Fibroblast of villous mesenchyme (primary cell): Measurements from ENCODE around the gene RAMACL. TPM values are rescaled to one million over a fixed set of nuclear protein-coding genes. Genes with fewer than 3 reads are reported as not detected.

Source experiments
- DNase-seq: peaks from one replicate; pipeline ENCODE4 v3.0.0-alpha.2; 2010; ENCODE audit warnings: low read depth
- H3K4me3 ChIP-seq: 2 replicates; pipeline ENCODE4 v1.5.1; 2011; ENCODE audit warnings: low read depth, mild to moderate bottlenecking, low read length
- total RNA-seq: library from RNA; depleted of rRNA; stranded (reverse); fragments of >200 nt; gene quantifications from 2 replicates; pipeline ENCODE4 v1.2.3, GENCODE V29; 2012
- TF ChIP-seq, protein P1 (sequence below): IDR thresholded peaks from 2 replicates; pipeline ENCODE4 v1.5.1; 2012; ENCODE audit warnings: low read depth, mild to moderate bottlenecking, low read length; ENCODE audit not compliant: insufficient read depth

RAMACL gene
- total RNA-seq, 1 donor, result 0.43 TPM

DNA sequence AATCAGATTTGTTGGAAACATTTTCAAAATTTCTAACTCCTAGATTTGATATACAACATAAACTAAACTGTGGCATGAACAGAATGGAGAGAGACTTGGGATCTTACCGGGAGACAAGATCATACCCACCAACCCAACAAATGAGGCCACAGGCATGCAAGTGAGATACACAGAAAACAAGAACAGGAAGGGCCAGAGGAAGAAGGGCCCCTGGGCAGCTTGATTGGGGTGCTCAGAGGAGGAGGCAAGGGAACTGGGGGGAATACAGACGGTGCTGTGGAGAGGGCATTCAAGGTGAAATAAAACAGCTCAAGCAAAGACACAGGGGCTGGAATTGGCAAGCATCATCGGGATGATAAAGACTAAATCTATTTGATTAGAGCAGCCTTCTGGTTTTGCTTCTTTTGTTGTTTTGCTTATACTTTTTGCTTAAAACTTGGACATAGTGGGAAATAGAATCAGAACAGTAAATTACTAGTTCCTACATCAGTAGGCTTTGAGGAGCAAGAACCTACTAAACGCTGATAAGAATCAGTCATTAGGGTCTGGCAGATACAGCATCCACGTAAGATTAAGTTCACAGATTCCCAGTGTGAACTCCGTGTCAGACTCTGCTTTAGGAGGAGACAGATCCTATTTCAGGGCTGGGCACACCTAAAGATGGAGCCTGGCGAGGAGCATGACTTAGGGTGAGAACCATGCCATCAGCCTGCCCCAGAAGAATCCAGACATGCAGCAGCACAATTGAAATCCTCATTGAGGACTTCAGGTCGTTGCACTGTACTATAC, 3.5 kb upstream of the RAMACL start:
- TF ChIP-seq, protein P1, sequence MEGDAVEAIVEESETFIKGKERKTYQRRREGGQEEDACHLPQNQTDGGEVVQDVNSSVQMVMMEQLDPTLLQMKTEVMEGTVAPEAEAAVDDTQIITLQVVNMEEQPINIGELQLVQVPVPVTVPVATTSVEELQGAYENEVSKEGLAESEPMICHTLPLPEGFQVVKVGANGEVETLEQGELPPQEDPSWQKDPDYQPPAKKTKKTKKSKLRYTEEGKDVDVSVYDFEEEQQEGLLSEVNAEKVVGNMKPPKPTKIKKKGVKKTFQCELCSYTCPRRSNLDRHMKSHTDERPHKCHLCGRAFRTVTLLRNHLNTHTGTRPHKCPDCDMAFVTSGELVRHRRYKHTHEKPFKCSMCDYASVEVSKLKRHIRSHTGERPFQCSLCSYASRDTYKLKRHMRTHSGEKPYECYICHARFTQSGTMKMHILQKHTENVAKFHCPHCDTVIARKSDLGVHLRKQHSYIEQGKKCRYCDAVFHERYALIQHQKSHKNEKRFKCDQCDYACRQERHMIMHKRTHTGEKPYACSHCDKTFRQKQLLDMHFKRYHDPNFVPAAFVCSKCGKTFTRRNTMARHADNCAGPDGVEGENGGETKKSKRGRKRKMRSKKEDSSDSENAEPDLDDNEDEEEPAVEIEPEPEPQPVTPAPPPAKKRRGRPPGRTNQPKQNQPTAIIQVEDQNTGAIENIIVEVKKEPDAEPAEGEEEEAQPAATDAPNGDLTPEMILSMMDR, result no peak
- no peak overlapping the region for H3K4me3 ChIP-seq
- no peak for DNase-seq

DNA sequence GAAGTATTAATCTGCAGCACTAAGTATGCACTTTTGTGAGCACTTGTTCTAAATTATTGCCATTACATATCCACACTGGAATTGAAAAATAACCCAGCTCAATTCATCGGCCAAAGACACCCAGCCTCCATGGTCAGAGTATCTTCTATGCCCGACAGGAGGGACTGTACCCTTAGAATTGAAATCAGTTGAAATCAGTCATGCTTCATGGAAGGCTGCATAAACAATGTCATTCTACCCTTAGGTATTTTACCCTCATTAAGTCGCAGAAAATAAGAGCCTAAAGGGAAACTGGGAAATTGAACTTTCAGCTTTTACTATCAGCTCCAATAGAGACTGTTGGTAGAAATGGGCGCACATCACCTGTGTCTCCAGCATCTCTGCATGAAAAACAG, 2.9 kb upstream of the RAMACL start:
- TF ChIP-seq, protein P1, result no peak
- DNase-seq, result no peak
- H3K4me3 ChIP-seq, result no peak overlapping the region

DNA sequence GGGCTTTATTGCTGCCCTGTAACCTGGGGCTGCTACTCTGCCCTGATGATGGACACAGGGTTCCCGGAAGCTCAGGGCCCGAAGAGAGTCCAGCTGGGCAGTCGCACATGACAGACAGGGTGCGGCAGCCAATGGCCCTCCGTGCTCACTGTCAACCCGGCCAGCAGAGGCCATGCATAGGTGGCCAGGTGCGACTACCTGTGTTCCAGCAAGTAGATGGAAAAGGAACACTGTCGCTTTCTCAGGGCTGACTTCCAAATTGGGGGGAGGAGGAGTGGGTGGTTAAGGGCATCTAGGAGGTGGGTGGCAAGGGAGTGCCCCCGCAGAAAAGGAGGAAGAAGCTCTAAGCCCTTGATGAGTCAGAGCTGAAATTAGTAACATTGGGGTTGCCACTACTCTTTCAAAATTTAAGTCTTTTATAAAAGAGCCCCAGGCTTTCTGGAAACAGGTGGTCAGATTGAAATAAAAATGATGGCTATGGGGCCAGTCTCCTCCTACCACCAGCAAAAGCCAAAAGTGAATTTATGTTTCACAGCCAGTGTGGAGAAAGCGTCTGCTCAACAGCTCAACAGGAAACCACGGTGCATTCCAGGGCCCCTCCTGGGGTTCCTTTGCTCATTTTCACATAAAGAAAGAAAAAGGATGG, 2.3 kb upstream of the RAMACL start:
- DNase-seq, result peak; percentile 58
- TF ChIP-seq, protein P1, result no peak
- no peak overlapping the region for H3K4me3 ChIP-seq

DNA sequence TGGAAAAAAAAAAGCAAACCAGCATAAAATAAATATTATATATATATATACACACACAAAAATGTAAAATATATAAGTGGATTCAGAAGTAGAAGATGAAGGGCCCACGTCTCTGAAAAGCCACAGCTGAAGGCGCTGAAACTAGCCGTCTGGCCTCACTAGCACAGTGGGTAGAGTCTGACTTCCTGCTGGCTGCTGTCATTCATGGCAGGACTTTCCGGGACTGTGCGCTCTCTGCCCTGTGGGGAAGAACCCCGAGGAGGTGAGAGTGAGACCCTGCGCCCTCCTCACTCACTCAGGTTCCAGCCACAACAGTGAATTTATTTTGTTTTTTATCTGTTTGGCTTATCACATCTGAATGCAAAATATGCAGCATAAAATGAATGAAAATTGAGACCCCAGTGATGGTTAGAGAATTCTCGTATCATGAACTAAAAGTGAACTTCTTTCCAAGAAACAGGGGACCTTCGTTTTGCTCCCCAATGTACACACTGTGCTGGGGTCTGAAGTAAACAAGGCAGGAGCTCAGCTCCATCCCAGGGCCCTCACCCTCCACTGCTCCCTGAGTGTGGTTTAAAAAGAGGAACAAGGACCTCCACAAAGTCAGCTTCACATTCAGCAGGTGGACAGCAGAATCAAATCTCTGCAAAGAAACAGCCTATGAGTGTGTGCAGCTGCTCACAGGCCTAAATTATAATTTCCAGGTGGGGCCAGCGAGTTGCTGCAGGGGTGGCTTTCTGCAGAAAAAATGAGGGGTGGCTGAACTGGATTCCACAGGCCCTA, 1.3 kb upstream of the RAMACL start:
- no peak for DNase-seq
- TF ChIP-seq, protein P1, result no peak
- H3K4me3 ChIP-seq, result no peak overlapping the region

DNA sequence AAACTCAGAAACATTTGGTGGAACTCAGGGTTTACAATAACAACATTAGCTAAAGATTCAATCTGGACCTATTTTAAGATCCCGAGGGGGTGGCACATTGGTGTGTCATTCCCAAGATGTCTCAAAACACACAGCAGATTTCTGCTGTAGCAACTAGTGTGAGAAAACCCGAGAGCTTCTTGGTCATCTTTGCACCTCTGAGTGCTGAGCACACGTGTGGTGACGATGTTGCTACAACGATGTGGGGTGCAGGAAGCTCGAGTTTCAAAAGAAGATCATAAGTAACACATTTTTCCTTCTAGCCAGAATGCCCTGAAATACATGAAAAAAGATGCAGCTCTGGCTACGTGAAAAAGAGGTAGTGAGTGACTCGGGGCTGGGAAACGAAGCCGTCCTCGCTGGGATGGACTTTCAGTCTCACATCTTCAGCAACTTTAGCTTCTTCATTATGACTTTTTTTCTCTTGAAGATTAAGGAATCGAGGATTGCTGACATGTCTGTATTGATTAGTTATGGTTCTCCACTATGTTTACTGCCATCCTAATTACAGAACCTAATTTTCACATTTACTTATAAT, 1.5 kb downstream of the RAMACL start:
- no peak for DNase-seq
- TF ChIP-seq, protein P1, result no peak
- no peak overlapping the region for H3K4me3 ChIP-seq

DNA sequence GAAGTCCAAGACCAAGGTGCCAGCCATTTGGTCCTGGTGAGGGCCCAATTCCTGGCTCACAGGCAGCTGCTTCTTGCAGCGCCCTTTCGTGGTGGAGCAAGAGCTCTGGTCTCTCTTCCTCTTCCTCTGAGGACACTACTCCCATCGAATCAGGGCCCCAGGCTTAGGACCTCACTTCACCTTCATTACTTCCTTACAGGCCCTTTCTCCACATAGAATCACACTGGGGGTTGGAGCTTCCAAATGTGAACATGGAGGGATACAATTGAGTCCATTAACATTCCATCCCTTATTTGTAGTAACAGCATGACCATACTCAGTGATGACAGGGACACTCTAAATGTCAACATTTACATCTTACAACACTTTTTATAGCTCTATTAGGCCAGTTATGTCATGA, 2.3 kb downstream of the RAMACL start:
- no peak for DNase-seq
- TF ChIP-seq, protein P1, result no peak
- H3K4me3 ChIP-seq, result no peak overlapping the region
